RKO (cell line): ENCODE measurements around the gene LRRC23.

Experiments used
- DNase-seq: peaks from one replicate; pipeline ENCODE4 v3.0.0-alpha.2; 2016; ENCODE audit warnings: low spot score

Gene LRRC23

DNA sequence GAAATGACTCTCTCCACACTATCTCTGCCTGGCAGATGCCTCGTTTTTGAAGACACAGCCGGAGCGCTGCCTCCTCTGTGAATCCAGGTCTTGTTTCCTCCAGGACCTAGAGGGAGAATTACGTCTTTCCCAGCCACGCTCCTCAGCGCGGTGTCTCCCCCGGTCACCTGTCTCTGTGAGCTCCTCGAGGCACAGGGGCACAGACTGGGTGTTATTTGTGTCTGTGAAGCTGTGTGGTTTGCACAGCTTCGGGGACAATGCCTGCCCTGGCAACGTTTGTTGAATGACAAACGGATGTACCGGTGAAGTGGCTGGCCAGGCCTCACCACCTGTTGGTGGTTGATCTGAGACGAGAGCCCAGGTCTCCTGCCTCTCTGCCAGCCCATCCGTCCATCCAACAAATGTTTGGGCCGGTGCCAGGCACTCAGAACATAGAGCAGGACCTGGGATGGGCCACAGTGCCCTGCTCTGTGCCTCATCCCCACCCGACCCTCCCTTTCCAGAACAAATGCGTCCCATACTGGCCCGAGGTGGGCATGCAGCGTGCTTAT lies 52.6 kb downstream of the LRRC23 start:
- no peak for DNase-seq

DNA sequence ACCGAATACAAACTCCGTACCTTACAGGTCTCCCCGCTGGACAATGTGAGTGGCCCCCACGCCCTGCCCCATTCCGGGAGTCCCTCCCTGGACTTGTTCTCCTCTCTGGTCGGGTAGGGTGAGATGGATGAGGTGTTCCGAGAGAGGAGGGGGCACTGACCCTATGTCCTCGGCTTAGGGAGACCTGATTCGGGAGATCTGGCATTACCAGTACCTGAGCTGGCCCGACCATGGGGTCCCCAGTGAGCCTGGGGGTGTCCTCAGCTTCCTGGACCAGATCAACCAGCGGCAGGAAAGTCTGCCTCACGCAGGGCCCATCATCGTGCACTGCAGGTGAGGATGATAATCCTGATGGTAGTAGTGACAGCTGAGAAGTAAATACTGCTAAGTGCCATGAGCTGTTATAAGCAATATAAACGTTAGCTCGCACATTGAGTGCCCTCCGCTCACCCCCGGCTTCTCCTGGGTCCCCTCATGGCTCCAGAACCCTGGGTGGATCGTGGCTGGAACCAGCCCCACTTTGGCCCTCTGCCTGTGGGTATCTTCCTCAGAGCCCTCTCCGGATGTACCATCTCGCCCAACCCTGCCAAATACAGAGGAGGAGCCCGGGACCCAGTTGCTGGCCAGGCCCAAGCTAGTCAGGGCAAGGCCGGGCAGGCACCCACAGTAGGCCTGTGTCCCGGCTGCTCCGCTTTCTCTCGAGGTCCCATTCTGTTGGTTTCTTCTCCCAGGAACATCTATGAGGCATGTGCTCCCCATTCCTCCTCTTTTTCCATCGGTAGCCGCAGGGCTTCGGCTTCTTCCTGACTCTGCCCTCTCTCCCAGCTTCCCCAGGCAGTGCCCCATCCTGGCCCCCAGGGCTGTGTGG lies 53.4 kb downstream of the LRRC23 start:
- no peak for DNase-seq

DNA sequence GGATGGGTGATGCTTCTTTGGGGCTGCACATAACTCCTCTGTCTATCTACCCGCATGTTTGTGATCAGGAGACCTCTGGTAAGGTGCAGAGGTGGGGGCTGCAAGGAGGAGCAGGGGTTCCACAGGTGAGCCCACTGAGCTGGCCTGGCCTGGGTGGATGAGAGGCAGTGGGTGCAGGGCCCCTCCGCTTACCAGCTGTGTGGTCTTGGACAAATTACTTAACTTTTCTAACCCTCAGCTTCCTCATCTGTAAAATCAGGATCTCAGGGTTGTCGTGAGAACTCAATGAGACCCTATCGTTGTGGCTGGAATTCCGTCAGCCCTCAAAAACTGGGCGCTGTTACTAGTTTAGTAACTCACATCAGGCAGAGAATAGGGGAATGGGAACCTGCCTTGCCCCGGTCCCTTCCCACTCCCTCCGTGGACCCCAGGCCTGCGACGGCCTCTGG lies 54.0 kb downstream of the LRRC23 start:
- no peak for DNase-seq

DNA sequence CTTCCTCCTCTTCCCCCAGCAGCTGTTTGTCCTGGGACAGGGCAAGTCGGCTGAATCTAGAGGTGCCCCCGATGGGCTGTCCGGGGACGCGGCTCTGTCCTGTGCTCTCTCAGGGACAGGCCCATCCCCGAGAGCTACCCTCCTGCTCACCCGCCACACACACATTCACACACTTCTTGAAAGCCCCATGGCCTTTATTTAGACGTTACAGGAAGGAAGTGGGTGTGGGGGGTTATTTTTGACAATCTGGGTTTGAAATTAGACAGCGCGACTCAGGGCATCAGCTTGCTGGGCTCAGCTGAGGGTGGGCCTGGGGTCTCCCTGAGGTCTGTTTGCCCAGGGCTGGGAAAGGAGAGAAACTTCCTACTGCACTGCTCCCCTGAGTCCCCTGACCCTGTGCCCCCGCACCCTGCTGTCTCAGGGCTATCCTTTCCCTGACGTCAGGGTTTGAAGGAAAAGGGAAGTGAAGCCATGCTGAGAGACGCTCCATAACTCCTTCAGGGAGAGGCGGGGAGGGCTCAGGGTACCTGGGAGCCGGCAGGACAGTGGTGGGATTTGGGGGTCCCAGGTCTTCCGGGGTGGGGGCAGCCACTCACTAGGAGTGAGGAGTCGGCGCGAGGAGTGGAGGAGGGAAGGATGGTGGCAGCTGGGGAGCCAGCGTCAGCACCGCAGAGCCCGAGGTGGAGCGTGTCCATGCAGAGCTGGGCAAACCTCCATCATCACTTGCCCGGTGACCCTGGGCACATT lies 54.6 kb downstream of the LRRC23 start:
- no peak for DNase-seq

DNA sequence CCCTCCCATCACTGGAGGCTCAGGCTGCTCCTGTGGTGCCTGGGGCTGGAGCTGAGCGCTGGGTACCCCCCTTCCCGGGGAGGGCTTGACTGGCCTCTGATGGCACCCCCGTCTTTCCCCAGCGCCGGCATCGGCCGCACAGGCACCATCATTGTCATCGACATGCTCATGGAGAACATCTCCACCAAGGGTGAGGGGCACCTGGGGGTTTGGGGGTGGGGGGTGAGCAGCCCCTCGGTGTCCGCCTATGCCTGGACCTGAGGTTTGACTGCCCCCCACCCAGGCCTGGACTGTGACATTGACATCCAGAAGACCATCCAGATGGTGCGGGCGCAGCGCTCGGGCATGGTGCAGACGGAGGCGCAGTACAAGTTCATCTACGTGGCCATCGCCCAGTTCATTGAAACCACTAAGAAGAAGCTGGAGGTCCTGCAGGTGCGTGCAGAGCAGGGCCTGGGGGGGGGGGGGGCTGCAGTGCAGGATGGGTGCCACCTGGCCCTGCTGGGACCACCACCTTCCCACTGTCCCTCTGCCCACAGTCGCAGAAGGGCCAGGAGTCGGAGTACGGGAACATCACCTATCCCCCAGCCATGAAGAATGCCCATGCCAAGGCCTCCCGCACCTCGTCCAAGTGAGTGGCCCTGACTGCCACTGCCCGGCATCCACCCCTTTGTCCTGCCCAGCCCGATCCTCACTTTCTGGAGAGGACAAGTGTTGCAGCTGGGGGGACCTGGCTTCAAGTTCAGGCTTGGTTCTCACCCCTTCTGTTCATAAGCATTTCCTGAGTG lies 55.4 kb downstream of the LRRC23 start:
- DNase-seq = no peak

DNA sequence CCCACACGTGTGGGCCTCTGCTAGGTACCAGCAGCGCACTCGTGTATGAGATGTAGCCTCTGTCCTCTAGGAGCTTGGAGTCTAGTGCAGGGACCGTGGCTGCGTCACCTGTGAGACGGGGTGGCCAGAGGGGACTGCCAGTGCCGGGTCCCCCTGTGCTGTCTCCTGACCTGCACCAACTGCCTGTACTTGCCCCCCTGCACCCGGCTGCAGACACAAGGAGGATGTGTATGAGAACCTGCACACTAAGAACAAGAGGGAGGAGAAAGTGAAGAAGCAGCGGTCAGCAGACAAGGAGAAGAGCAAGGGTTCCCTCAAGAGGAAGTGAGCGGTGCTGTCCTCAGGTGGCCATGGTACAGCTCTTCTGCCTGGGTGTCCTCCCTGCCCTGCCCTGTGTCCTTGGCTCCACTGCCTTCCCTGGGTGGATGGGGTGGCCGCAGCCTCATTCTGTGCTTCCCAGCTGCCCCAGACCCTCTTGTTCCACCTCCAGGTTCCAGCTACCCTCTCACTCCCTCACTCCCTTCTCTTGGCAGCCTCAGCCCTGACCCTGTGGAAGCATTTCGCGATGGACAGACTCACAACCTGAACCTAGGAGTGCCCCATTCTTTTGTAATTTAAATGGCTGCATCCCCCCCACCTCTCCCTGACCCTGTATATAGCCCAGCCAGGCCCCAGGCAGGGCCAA lies 56.1 kb downstream of the LRRC23 start:
- peak; percentile 56 for DNase-seq

DNA sequence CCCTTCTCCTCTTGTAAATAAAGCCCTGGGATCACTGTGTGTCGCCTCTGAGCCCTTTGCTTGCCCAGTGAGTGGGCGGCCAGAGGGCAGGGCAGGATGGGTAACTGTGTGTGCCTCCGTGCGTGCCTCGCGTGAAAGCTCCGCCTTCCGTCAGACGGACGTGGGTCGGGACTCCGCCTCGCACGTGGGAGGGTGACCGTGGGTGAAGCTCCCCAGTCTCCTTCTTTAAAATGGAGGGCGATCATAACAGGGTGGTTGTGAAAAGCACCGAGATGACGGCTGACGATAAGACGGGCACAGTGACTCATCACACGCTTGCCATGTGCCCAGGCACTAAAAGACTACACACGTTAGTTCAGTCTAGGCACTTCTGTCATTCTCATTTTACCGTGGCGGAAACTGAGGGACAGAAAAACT lies 56.7 kb downstream of the LRRC23 start:
- peak; percentile 88 for DNase-seq

DNA sequence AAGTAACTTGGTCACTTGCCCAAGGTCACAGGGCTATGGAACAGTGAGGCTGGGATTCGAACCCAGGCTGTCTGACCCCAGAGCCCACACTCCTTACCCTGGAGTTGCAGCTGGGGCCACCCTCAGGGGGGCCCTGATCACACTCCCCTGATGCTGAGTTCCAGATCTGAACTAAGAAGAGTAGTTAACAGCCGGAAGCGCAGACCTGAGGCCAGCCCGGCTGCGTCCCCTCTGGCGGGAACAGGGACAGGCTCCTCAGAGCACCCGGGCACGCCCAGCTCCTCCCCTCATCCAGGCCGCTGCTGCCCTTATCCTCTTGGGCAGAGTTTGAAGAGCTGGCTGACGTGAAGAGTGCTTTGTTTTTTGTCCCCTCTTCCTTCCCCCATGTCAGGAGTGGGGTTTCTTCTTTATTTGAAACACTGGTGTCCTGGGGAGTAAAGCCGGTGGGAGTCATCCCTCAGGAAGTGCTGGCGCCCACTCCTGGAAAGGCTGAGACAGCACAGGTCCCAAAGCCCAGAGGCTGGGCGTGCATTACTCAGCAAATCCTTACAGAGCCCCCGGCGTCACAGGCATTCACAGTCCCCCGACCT lies 57.2 kb downstream of the LRRC23 start:
- DNase-seq = peak; percentile 92

DNA sequence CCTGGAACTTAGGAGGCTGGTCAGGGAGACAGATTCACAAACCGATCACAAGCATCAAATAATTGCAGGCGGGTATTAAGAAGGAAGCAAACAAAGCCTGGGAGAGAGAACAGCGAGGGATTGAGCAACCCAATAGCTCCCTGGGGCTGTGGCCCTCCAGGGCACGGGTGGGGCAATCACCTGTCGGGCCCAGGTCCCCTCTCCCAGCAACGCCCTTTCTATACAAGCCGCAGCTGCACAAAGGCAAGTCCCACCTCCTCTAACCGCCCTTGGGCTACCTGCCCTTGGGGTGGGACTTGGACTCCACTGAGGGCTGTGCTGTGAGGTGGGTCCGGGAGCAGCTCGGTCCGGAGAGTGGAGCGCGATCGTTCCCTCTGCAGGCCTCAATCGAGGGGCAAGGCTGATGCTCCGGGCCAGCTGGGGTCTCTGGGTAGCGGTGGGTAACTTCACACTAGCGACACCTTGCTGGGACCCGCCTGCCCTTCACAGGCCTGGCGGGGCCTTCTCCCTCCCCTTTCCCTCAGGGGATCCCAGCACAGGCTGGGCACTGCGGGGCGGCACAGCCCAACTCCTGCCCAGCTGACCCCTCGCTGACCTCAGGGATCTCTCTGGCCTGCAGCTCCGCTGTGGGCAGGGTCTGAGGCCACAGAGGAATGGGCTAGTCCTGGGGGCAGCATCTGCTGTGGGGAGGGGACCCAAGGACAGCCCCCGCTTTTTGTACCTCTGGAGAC lies 57.8 kb downstream of the LRRC23 start:
- no peak for DNase-seq

DNA sequence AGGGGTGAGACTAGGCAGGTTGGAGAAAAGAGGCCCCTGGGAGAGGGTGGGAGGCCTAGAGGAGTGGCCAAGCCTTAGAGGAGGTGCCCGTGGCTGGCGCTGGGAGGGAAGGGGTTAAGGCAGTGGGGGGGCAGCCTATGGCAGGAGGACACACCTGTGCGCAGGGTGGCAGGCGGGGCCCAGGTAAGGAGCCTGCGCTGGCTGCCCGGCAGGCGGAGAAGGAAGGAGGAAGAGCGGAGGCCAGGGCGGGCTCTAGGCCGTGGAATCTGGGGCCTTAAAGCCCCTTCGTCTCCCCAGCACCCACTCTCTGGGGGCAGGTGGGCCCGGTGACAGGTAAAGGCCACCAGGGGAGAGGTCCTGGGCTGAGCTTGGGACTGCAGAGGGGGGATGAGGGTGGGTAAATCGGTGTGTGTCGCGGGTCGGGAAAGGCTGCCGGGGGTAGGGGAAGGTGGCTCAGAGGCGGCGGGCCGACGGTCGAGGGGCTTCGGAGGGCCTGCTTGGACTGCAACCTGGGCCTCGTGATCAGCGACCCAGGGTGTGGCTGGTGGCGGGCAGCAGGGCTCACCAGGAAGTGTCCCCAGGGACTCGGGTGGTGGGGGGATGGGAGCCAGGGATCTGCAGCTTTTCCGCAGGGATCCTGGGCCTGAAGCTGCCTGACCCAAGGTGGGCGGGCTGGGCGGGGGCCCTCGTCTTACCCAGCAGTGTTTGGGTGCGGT lies 58.6 kb downstream of the LRRC23 start:
- no peak for DNase-seq
